ENCODE measurements around the gene ORAI2.
A peak's percentile ranks its signal among the peaks of the same experiment; 100 is the strongest.
"Not testable (repeated sequence)": the region's sequence is repeated elsewhere in the genome, so short reads cannot be mapped to it uniquely, and the experiment has no call there.

ORAI2 gene

DNA sequence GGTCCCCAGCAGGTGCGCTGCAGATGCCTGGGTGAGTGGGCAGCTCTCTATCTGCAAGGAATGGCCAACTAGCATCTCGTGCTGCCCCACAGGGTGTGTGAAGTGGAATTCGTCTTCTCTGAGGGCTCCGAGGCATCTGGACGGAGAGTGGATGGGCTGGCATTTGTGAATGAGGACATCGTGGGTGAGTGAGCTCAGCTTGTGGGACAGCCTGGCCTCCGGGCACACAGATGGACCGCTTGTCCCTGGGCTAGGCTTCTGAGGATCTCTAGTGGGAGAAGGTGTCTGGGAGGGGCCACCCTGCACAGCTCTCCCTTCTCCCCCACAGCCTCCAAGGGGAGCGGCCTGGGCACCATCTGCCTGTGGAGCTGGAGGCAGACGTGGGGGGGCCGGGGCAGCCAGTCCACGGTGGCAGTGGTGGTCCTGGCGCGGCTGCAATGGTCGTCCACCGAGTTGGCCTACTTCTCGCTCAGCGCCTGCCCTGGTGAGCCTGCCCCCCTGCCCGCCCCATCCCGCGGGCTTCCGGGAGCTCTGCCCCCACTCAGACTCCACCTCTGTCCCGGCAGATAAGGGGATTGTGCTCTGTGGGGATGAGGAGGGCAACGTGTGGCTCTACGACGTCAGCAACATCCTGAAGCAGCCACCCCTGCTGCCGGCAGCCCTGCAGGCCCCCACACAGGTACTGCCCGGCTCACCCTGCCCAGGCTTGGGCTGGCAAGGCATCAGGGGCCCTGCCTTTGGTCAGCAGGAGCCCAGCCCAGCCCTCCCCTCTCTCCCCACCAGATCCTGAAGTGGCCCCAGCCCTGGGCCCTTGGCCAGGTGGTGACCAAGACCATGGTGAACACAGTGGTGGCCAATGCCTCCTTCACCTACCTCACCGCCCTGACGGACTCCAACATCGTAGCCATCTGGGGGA lies 39.0 kb downstream of the ORAI2 start:
- no peak for DNase-seq

GRCh38 chr7:102473271-102473991 lies 40.1 kb downstream of the ORAI2 start:
- DNase-seq, result no peak

DNA sequence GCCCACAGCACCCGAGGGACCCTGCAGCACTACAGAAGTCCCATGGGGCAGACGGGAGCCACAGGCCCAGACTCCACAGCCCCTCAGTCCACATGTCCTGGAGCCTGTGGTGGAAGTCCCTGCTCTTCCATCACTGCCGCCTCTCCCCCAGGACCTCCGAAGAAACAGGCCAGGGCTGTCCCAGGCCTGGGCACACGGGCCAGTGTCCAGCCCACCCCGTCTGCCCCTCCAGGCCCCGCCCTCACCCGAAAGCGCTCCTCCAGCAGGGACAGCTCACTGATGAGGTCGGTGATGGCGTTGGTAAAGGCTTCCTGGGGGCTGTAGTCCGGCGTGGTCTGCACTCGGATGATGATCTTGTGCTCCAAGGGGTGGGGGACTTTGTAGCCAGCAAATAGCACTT lies 40.7 kb downstream of the ORAI2 start:
- not testable (repeated sequence) for DNase-seq

DNA sequence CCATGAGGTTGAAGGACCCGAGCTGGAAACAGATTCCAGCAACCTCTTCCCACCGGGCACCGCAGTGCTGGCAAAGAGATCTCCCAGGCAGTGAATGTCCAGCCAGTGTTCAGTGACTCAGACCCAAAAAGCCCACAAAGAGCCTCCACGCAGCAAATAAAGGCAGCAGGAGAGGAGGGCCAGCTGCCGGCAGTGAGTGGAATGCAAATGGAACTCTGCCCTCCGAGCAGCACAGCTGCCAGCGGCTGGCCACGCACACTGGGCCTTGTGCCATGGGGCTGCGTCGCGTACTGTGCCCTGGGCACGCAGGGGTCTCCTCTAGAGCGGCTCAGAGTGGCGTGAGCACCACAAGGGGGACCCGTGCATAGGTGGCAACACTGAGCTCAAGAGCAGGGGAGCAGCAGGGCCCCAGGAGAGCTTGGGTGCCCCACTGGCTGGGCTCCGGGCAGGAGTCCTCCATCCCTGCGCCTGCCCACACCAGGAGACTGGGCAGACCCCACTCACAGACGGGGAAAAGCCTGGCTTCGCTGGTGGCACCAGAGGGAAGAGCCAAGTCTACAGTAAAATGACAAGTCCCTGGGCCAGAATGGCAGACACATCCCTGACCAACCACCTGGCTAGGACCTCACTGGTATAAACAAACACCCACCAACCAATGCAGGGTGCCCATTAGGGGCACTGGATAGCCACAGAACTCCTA lies 41.5 kb downstream of the ORAI2 start:
- DNase-seq, result not testable (repeated sequence)

DNA sequence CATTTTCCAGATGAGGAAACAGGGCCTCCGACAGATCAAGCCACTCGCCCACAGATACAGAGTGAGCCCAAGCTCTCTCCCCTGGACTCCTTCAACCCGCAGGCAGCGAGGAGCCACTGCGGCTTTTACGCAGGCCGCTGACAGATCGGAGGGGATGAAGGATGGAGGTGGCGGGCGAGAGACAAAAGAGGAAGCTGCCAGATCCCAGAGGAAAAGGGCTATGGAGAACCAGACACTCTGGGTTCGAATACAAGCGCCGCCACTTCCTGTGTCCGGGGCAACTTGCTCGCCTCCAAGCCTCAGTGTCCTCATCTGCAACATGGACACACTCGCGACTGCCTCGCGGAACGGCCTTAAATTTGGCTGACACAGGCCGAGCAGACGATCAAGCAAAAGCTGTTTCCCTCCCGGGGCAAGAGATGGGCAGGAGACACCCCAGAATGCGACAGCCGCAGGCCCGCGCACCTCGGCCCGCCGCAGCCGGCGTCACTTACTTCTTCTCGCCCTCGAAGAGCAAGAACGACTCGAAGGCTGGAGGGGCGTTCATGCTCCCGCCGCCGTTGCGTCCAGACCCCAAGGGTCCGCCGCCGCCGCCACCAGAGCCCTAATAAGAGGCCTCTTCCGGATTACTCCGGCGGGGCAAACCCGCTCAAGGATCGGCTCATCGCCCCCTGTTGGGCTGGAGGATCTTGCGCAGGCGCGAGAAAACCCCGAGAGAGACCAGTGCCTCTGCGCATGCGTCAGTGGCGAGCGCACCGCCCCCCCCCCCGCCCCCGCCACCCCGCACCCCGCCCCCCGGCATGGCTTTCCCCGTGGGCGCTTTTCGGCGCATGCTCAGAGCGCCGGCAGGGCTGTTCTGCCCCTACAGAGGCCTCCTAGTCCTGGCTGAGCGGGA lies 45.2 kb downstream of the ORAI2 start, which contains the start of gene POLR2J:
Gene POLR2J (minus strand): TSS at position 609 of the 895 bp plus-strand sequence. CDS start 62 bp downstream, at position 547.
- peak; percentile 76 for DNase-seq

- DNase-seq, result not testable (repeated sequence)
Measured at GRCh38 chr7:102479209-102479584, 45.8 kb downstream of the ORAI2 start.

- not testable (repeated sequence) for DNase-seq
Measured at GRCh38 chr7:102479982-102480637, 46.7 kb downstream of the ORAI2 start.

- not testable (repeated sequence) for DNase-seq
Measured at GRCh38 chr7:102481962-102482361, 48.6 kb downstream of the ORAI2 start.

GRCh38 chr7:102484317-102484716 lies 50.9 kb downstream of the ORAI2 start:
- not testable (repeated sequence) for DNase-seq

- DNase-seq, result not testable (repeated sequence)
Measured at GRCh38 chr7:102490529-102491075, 57.2 kb downstream of the ORAI2 start.

- not testable (repeated sequence) for DNase-seq
Measured at GRCh38 chr7:102493220-102493935, 60.0 kb downstream of the ORAI2 start.

- not testable (repeated sequence) for DNase-seq
Measured at GRCh38 chr7:102494026-102494425, 60.7 kb downstream of the ORAI2 start.

DNA sequence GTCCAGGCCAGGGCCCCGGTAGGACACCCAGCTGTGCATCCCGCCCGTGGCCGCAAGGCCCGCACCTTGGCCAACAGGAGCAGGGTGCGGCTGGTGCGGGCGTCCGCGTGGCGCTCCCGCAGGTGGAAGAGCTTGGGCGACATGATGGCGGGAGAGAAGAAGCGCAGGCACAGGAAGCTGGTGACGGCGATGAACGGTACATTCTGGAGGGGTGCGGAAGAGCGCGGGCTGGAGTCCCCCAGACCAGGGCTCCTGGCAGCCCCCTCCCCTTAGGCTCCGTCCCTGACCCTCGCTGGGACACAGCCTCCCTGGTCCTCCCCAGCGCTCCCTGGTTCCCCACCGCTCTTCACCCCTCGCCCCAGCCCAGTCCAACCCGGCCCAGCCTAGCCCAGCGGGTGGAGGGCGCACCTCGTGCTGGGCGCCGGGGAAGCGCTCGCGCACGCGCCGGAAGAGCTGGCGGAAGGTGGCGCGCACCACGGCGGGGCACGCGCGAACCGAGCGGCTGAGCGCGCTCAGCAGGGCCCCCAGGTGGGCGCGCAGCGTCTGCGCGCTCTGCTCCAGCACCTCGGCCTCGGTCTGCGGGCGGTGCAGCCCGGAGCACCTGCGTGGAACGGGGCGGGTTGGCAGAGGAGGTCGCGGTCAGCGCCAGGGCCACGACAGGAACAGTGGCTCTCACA lies 61.2 kb downstream of the ORAI2 start:
- DNase-seq, result not testable (repeated sequence)

DNA sequence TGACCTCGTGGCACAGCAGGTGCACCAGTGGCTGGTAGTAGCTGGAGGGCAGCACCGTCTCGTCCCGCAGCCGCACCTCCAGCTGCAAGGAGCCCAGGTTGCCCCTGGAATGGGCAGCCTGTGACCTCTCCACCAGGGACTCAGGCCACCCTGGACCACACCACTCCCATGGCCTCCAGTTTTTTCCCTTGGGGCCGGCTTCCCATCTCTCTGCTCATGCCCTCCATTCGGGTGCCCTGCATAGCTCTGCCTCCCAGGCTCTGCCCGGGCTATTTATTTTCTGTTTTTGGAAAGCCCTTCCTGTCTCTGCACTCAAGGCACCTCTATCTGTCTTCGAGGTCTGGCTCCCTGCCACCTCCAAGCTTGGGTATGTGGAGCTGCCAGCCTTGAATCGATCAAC lies 63.5 kb downstream of the ORAI2 start:
- not testable (repeated sequence) for DNase-seq

- DNase-seq, result not testable (repeated sequence)
Measured at GRCh38 chr7:102497308-102497707, 63.9 kb downstream of the ORAI2 start.

- DNase-seq, result not testable (repeated sequence)
Measured at GRCh38 chr7:102498321-102498720, 64.9 kb downstream of the ORAI2 start.

DNA sequence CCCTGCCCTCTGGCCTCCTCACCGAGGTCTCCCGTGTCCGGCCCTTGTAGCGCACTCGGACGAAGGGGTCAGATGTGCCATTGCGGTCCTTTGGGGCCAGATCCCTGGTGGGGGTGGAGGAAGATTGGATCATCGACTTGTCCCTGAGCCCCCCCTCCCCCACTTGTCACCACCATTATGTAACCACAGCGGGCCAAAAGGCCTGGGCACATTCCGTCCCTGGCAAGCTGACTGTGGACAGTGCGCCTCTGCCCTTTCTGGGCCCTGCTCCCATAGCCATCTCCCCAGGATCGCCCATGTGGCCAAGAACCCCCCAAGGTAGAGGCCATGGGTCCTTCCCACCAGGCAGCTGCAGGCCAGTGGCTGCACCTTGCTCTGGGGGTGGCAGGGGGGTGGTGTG lies 69.8 kb downstream of the ORAI2 start:
- DNase-seq, result not testable (repeated sequence)

DNA sequence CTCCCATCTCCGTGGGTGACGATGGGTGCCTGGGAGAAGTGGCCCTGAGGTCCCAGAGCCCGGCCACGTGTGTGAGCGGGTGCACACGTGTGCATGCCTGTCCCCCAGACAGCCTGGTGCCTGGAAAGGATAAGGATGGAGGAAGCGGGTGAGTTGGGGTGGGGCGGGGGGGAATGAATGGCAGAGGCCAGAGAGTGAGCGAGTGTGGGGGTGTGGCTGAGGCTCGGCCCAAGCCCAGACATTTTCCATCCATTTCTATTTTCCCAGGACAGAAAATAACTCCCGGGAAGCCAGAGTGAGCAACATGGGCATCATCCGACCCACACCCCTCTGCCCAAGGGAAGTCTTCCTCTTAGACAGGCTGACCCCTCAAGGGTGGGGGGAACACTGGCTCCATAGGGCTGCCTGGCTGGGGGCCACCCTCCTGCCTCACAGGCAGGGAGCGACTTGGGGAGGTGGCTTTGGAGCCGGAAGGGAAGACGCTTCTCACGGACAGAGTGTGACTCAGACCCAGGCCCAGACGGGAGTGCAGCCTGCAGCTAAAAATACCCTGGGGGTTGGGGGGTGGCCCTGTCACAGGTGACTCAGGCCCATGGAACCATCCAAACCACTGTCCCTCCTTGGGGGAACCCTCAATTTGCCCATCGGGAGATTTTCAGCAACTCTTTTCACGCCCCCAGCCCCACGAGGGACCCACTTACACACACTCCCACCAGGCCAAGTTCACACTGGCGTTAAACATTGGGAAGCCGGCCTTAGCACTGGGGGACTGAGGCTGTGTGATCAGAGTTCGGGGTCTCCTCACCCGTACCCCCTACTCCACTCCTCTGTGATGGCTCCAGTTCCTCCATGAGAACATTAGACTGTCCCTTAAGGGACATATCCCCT lies 72.2 kb downstream of the ORAI2 start:
- not testable (repeated sequence) for DNase-seq
